NCI-H510A (cell line): ENCODE results near the gene CINP.
"Not testable (repeated sequence)": the region's sequence is repeated elsewhere in the genome, so short reads cannot be mapped to it uniquely, and the experiment has no call there.

Experiments used
- DNase-seq: peaks from one replicate; lab custom pipeline; 2025; lab: John Stamatoyannopoulos, UW

CINP gene

DNA sequence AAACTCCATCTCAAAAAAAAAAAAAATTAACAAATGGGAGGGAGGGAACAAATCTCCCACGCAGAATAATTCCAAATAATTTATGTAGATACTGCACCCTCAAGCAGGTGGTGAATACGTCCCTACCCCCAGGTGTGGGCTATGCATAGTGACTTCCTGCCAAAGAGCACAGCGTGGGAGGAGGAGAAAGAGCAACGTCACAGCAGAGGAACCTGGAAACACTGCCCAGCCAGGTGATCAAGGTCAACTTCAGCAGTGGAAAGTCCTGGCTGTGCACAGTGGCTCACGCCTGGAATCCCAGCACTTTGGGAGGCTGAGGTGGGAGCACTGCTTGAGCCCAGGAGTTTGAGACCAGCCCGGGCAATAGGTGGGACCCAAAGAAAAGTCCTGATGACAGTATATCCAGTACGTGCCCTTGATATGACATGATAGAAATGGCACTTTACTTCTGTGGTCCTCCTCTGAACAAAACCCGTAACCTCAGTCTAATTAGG, 9.5 kb downstream of the CINP start:
- no peak for DNase-seq

DNA sequence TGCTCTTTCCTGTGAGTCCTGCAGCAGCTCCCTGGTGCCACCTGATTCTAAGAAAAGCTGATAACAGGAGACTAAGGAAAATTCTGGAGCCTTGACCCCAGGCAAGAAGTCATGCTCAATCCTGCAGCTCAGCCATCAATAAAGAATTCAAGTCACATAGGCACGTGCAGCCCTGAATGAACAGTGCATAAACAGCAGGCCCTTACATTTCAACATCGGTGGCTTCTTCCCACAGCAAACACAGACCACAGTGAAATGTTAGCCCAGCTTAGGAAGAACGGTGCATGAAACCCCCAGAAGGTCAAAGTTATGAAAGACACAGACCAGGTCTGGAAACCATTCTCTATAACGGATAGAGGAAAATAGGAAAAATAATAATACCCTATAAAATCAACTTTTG, 10.5 kb downstream of the CINP start:
- no peak for DNase-seq

DNA sequence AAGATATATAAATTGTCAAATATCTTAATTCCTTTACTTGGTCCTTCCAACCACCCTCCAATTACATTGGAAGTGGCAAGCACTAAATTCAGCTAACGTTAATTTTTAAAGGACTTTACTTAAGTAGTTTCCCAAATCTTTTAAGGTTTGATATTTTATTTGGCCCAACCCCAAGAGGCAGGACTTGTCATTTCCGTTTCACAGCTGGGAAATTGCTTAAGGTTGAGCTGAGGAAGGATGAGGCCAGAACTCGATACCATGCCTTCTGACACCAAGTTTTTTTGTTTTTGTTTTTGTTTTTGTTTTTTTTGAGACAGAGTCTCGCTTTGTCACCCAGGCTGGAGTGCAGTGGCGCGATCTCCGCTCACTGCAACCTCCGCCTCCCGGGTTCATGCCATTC, 11.1 kb downstream of the CINP start:
- not testable (repeated sequence) for DNase-seq

DNA sequence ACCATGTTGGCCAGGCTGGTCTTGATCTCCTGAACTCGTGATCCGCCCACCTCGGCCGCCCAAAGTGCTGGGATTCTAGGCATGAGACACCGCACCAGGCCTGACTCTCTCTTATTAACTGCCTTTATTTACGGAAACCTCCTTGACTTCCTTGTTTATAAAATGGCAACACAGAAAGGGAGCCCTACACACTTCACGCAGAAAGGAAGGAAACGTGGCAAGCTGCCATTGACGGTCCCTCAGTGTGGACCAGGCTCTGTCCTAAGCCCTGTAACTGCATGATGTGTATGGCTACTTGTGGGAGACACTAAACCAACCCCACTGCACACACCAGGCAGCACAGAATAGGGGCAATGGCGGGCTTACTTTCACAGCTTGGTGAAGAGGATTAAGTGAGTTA, 11.7 kb downstream of the CINP start:
- DNase-seq: no peak

DNA sequence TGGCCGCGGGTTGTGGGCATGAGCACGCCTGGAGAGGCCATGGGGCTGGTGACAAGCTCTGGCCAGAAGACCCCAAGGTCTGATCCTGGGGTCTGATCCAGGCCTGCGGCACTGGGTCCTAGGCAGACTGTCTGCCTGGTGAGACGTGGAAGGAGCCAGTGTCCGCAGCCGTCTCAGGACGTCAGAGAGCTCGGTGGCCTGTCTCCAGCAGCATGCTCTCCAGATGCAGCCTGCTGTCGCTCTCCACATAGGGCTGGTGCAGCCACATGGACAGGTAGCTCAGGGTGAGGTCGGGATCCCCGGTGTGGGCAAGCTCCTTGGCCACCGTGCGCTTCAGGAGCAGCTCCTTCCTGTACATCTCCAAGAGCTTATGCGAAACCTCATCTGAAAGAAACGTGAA, 14.3 kb downstream of the CINP start:
- DNase-seq: no peak

DNA sequence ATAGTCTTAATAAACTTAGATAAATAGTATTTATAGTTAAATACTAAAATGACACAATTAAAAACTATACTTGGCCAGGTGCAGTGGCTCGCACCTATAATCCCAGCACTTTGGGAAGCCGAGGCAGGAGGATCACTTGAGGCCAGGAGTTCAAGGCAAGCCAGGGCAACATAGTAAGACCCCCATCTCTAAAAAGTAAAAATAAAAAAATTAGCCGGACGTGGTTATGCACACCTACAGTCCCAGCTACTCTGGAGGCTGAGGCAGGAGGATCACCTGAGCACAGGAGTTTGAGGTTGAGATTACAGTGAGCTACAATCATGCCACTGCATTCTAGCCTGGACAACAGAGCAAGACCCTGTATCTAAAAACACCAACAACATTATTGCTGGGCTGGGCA, 16.0 kb downstream of the CINP start:
- no peak for DNase-seq

DNA sequence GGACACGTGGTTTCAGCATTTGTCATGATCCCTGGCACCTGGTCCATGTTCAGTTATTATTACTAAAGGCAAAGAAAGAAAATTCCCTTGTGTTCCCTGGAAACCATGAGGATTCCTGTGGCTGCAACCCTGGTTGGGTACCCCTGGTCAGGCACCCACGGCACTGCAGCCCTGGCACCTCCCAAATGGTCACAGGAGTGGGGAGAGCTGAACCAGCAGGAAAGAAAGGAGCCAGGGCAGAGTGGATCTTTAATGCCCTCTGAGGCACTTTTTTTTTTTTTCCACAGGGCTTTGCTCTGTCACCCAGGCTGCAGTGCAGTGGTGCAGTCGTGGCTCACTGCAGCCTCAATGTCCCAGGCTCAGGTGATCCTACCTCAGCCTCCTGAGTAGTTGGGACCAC, 17.5 kb downstream of the CINP start:
- no peak for DNase-seq

DNA sequence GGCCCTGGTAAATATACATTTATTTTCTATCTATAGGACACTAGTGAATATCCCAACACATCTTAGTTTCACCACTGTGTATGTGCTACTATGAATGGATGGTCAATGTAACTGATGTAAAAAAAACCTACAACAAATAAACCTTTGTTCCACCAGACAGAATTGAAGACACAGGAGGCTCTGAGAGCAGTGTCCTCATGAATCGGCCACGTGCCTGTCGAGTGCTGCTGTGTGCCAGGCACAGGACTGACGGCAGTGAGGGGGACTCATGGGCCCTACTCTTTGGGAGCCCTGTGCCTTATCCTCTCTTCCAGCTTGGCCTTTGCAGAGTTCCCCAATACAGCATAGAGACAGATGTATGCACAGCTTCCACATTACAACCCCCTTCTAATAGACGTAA, 18.2 kb downstream of the CINP start:
- DNase-seq: no peak

DNA sequence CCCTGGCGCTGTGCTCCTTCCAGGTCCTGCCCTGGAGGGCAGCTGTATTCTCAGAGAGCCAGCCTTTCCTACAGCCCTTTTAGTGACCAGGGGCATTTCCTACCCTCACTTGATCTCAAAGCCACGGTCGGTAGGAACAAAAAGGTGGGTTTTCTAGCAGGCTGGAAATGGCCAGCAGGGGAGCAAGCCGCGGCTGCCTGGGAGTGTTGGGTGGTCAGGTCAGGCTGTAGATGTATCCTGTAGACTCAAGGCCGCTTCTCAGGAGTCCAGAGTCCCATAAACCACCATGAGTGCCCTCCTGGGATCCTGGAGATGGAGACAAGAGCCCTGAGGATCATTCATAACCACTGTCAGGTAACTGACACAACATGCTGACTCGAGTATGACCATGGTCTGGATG, 18.6 kb downstream of the CINP start:
- no peak for DNase-seq

DNA sequence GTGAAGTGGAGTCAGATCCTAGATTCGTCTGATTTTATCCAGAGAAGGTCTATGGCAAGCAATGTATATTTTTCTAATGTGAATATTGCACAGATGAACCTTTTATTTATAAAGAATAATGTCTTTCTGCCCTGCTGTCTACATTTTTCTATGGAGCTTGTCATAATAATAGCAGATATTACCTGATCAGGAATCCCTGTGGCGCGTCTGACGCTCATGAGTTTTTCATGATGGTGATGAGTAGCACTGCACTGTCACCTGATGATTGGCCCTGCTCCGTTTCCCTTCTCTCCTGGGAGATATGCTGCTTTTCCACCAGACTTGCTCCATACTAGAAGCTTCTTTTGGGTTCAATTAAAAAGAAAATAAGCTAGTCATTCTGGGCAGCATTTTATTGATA, 20.5 kb downstream of the CINP start:
- no peak for DNase-seq

DNA sequence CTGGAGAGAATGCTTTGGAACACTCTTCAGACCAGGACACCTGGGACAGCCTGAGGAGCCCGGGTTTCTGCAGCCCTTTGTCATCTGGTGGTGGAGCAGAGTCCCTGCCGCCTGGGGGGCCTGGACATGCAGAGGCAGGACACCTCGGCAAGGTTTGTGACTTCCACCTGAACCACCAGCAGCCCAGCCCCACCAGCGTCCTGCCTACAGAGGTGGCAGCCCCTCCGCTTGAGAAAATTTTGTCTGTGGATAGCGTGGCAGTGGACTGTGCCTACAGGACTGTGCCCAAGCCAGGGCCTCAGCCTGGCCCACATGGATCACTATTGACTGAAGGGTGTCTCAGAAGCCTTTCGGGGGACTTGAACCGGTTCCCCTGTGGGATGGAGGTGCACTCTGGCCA, 21.1 kb downstream of the CINP start:
- no peak for DNase-seq

DNA sequence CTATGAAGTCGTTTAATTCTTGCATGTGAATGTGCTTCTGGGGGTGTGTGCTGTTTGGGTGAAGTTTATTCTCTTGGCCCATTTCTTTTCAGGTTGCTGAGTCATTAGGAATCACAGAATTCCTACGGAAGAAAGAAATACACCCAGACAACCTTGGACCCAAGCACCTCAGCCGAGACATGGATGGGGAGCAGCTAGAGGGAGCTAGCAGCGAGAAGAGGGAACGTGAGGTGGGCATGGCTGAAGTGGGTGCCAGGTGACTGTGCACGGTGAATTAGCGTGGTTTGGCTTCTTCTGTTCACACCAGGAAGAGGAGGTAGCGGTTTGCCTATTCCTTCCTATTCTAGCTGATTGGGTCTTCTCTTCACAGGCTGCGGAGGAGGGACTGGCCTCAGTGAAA, 24.0 kb downstream of the CINP start:
- DNase-seq: no peak

DNA sequence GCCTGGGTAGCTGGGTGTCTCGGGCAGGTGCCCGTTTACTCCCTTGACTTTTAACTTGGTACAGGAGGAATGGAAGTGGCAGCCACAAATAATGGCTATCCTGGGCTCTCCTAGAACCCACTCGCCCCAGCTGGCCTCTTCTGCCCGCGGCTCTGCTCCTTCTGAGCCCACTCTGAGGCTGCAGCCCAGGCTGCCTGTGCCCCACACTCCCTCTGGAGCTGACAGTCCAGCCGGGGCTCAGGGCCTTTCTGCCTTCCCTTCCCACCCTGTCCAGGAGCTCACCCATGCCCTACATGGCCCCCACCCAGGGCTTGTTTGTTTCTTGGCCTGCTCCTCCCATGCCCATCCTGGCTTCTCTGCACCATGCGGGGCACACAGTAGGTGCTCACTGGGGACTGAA, 27.5 kb downstream of the CINP start:
- DNase-seq: no peak

DNA sequence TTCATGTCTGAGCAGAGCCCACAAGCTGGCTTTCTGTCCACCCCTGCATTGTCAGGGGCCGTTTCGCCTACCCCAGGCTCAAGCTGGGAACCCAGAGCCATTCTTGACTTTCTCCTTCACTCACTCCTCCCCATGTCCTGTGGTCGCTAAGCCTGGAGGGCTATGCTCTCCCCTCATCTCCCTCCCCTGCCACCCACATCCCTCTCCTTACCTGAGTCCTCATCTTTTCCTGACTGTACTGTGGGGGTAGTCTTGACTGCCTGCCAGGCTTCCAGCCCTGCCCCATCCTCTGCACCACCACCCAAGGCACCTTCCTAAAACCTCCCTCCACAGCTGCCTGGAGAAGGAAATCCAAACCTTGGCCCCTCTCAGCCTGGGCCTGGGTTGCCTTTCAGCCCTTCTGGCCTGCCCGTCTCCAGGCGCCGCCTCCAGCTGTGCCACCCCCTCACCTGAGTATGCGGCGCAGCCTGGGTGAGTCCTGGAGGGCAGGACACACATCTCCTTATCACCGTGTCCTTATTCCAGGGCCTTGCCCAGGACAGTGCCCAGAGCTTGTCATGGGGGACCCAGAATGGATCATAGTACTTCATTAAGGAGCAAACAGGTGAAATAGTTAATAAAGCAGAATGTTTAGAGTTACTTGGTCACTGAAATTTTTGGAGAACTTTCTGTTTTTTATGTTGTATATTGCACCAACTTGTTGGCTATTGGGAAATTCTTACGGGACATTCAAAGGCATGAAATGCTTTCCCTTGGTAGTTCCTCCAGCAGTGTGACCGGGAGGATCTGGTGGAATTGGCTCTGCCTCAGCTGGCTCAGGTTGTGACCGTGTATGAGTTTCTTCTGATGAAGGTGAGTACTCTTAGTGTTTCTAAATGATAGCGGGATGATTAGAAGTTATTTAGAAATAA, 28.6 kb downstream of the CINP start:
- DNase-seq: no peak

DNA sequence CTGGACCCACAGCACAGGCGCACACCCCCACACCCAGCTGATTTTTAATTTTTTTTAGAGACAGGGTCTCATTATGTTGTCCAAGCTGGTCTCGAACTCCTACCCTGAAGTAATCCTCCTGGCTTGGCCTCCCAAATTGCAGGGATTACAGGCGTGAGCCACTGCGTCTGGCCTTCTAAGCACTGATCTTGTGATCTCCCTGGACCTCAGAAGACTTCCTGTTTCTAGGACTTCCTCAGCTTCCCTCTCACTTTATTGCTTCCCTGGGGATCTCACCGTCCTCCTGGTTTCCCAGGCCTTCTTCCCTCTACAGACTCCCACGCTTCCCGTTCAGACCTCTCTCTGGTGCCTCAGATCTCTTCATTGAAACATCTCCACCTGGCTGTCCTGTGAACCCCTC, 29.3 kb downstream of the CINP start:
- no peak for DNase-seq

DNA sequence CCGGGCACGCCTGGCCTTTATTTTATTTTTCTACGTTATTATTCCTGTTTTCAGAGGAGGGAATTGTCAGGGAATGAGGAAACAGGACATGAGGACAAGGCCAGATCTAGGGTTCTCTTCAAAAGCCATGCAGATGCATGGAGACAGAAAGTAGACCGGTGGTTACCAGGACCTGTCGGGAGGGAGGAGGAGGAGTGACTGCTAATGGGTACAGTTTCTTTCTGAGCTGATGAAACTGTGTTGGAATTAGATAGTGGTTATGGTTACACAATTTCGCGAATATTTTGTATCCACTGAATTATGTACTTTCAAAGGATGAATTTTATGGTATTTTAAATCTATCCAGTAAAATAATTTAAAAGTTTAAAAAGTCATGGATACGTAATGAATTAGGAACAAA, 31.9 kb downstream of the CINP start:
- no peak for DNase-seq

DNA sequence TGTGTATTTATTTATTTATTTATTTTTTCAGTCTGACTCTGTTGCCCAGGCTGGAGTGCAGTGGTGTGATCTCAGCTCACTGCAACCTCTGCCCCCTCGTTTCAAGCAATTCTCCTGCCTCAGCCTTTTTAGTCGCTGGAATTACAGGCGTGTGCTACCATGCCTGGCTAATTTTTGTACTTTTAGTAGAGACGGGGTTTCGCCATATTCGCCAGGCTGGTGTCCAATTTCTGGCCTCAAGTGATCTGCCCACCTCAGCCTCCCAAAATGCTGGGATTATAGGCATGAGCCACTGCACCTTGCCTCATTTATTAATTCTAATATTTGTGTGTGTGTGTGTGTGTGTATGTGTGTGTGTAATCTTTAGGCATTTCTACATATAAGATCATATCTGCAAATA, 33.3 kb downstream of the CINP start:
- DNase-seq: not testable (repeated sequence)

DNA sequence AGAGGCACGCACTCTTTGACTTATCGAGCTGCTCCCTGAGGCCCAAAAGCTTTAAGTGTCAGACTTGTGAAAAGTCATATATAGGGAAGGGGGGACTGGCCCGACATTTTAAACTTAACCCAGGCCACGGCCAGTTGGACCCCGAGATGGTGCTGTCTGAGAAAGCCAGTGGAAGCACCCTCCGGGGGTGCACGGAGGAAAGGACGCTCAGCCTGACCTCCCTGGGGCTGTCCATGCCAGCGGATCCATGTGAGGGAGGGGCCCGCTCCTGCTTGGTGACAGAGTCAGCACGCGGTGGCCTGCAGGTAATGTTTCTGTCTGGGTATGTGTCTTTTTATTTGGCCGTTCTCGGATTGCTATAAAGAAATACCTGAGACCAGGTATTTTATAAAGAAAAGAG, 36.1 kb downstream of the CINP start:
- DNase-seq: no peak

DNA sequence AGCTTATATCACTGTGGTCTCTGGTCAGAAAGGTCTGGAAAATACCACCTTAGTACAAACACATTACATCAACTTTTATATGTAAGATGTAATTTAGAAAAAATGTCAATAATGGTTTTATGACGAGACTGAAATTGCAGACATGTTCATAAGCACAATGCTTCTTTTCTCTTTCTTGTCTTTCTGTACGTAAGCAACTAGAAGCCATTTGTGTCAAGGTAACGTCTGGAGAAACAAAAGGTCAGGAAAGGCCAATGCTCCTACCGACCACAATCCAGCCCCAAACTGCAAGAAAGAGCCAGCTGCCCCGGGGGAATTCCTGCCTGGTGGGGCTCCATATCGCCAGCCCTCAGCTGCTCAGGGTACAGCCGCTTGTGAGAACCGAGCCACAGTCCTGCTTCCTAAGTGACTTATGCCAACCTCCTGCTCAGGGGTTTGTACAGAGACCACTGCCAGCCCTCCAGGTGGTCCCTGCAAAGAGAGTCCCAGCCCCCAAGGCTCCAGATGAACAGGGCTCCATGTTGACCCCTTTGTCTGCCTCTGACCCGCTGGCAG, 36.8 kb downstream of the CINP start:
- no peak for DNase-seq

DNA sequence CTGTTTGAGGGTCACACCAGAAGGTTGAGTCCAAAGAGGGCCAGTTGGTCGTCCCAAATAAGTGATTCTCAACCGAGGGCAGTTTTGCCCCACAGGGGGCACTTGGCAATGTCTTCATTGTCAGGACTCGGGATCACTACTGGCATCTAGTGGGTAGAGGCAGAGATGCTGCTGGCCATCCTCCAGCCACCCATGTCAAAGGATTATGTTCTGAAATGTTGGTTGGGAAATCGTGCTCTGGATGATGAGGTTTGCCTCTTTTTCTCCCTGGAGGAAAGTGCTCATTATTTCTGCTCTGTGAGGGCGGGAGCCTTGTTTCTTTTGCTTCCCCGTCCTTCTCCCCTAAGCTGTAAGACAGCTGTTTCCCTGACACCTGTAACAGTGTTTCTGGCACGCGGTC, 39.6 kb downstream of the CINP start:
- DNase-seq: no peak

DNA sequence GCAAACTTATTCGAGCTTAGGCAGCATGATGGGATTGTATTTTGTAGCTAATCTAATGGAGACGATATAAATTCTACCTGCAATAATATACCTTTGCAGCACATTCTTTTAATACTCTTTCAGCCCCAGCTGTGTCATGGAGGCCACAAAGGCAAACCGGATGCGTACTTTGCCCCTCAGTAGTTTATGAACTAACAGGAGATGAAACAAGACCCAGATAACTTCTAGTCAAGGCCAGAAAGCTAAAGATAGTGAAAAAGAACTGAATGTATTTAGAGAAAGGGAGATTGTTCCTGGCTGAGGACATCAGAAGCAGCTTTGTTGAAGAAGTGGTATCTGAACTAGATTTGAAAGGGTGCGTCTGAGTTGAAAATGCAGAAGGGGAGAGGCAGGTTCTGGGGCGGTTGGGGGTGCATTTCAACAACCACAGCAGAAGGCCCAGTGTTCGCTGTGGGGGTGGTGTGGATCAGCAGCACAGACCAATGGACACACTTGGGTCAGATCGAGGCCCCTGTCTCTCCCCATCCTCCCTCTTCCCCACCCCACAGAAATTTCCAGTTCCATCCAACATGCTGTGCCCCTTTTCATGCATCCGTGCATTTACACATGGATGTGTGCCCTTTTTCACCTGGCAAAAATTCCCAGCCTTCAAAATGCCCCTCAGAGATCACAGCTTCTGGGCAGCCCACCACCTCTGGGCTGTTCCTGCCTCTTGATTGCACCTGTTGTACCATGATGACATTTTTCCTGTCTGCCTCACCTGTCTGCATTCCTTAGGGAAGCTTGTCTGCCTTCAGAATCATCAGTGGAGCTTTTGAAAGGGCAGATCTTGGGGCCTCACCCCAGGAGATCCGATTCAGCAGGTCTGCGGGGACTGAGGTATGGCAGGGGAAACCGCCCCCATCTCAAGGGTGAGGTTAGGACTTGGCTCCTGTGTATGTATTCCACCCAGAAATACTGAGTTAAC, 41.0 kb downstream of the CINP start:
- no peak for DNase-seq

DNA sequence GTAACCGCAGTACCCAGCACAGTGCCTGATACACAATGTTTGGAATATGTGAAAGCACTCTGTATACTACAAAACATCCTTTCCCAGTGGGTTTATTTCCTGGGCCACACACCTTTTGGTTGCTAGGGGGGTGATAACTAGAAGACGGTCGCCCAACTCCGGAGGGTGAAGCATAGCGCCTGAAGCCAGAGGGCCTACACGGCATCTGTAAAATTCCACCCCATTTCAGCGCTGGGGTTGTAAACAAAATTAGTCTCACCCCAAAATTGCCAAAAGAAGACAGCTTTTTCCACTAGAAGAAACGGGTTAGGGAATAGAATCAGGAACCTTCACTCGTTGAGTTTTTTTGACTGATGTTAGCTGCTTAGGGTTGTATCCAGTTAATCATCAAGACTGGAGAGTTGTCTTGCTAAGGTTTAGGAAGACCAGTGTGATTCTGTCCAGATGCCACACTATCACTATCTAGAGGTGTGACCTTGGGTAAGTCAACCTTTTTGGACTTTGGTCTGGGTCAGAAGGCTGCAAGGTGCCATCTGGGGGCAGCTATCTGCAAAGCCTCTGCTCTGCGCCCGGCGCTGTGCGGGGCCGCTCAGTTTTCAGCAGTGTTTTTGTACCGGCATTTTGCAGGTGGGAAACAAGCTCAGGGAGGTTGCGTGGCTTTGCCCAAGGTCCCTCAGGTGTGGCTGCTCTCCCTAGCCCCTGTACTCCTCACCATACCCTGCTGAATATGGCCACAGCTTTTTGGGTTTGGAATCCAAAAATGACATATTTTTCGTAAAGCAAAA, 41.8 kb downstream of the CINP start:
- no peak for DNase-seq
